ENCODE results near the gene TAS2R1. TPM values are rescaled to one million over a fixed set of nuclear protein-coding genes. Genes with fewer than 3 reads are reported as not detected.

Gene TAS2R1
- total and polyA plus RNA-seq, 2 donors (not counting 1 experiment from before 2014, with no cell fraction given), result not detected

- Histone ChIP-seq H3K9me3 (ENCODE audit: control extremely low read depth in 1 of 3, control insufficient read depth in 2 of 3, insufficient read depth in 1 of 3, low read length in 2 of 3) (no peaks in the 10 kb centered on the region), H3K27ac (ENCODE audit: low read length in 2 of 2) (no peak overlapping the region), H3K4me1 (ENCODE audit: control insufficient read depth in 2 of 2, insufficient read depth in 2 of 2, low read length in 2 of 2) (no peaks in the 10 kb centered on the region), H2AFZ (ENCODE audit: insufficient read depth, low read depth, low read length, poor library complexity, severe bottlenecking) (no peak overlapping the region), H3K79me2 (ENCODE audit: control insufficient read depth, insufficient read depth, low read length) (no peaks in the 10 kb centered on the region), H3K36me3 (replicated peaks in 1 of 2; ENCODE audit: control extremely low read depth in 1 of 2, control insufficient read depth in 1 of 2, extremely low read depth in 1 of 2, insufficient read depth in 2 of 2, low read length in 1 of 2) (no peaks in the 10 kb centered on the region), H3K4me3 (ENCODE audit: control extremely low read depth in 1 of 5, extremely low read depth in 1 of 5, insufficient read depth in 1 of 5, low read depth in 2 of 5, low read length in 4 of 5) (no peak overlapping the region), H3K27me3 (replicated peaks in 1 of 4; ENCODE audit: control extremely low read depth in 1 of 4, control insufficient read depth in 3 of 4, insufficient read depth in 4 of 4, low read length in 3 of 4) (no peaks in the 10 kb centered on the region), H4K20me1 (ENCODE audit: control insufficient read depth, insufficient read depth, low read length, poor library complexity, severe bottlenecking) (no peaks in the 10 kb centered on the region), H3K9ac (ENCODE audit: low read length) (no peak overlapping the region), H3K4me2 (replicated peaks; ENCODE audit: low read depth, low read length, poor library complexity, severe bottlenecking) (no peak overlapping the region)
- Mint-ChIP-seq H3K27ac (no peak overlapping the region), H3K9me3 (ENCODE audit: insufficient read depth) (no peaks in the 10 kb centered on the region), H3K4me1 (no peaks in the 10 kb centered on the region), H3K4me3 (no peak overlapping the region), H3K27me3 (no peaks in the 10 kb centered on the region)
- no peak for TF ChIP-seq CTCF (IDR thresholded peaks at IDR 0.05)
- TF ChIP-seq EZH2 (IDR thresholded peaks at IDR 0.05; ENCODE audit: borderline replicate concordance, insufficient read depth, low read depth, low read length, poor library complexity, severe bottlenecking), result no peak
- WGBS (ENCODE audit: insufficient coverage), result 72% methylated on average over 4 of the region's 6 CpGs
- CTCF ChIA-PET, result no interaction called here
- DNase-seq, result no peak
- POLR2A ChIA-PET, result no interaction called here
- intact Hi-C loops (cut with micrococcal nuclease), result no loop called here
- no peak for ATAC-seq (ENCODE audit: low read depth)
These were observed 41.9 kb downstream of the TAS2R1 start for GRCh38 chr5:9588254-9588653.

- Histone ChIP-seq H3K79me2 (ENCODE audit: control insufficient read depth, insufficient read depth, low read length) (no peaks in the 10 kb centered on the region), H3K4me2 (replicated peaks; ENCODE audit: low read depth, low read length, poor library complexity, severe bottlenecking) (no peak overlapping the region), H3K9ac (ENCODE audit: low read length) (no peak overlapping the region), H3K4me3 (ENCODE audit: control extremely low read depth in 1 of 5, extremely low read depth in 1 of 5, insufficient read depth in 1 of 5, low read depth in 2 of 5, low read length in 4 of 5) (no peak overlapping the region), H2AFZ (ENCODE audit: insufficient read depth, low read depth, low read length, poor library complexity, severe bottlenecking) (no peak overlapping the region), H3K4me1 (ENCODE audit: control insufficient read depth in 2 of 2, insufficient read depth in 2 of 2, low read length in 2 of 2) (no peaks in the 10 kb centered on the region), H3K36me3 (replicated peaks in 1 of 2; ENCODE audit: control extremely low read depth in 1 of 2, control insufficient read depth in 1 of 2, extremely low read depth in 1 of 2, insufficient read depth in 2 of 2, low read length in 1 of 2) (no peaks in the 10 kb centered on the region), H4K20me1 (ENCODE audit: control insufficient read depth, insufficient read depth, low read length, poor library complexity, severe bottlenecking) (no peaks in the 10 kb centered on the region), H3K27ac (ENCODE audit: low read length in 2 of 2) (no peak overlapping the region), H3K9me3 (ENCODE audit: control extremely low read depth in 1 of 3, control insufficient read depth in 2 of 3, insufficient read depth in 1 of 3, low read length in 2 of 3) (no peaks in the 10 kb centered on the region), H3K27me3 (replicated peaks in 1 of 4; ENCODE audit: control extremely low read depth in 1 of 4, control insufficient read depth in 3 of 4, insufficient read depth in 4 of 4, low read length in 3 of 4) (no peaks in the 10 kb centered on the region)
- Mint-ChIP-seq H3K9me3 (ENCODE audit: insufficient read depth) (no peaks in the 10 kb centered on the region), H3K27me3 (no peaks in the 10 kb centered on the region), H3K4me3 (no peak overlapping the region), H3K27ac (no peak overlapping the region), H3K4me1 (no peaks in the 10 kb centered on the region)
- ChIA-PET POLR2A (no interaction called here), CTCF (no interaction called here)
- intact Hi-C loops (cut with micrococcal nuclease), result no loop called here
- DNase-seq (no peak), ATAC-seq (ENCODE audit: low read depth) (no peak)
- TF ChIP-seq EZH2 (IDR thresholded peaks at IDR 0.05; ENCODE audit: borderline replicate concordance, insufficient read depth, low read depth, low read length, poor library complexity, severe bottlenecking), result no peak
- no peak for TF ChIP-seq CTCF (IDR thresholded peaks at IDR 0.05)
These were observed 43.0 kb downstream of the TAS2R1 start for GRCh38 chr5:9587135-9587534.
